HepG2 (cell line): ENCODE data around the gene IQGAP2. TPM values are rescaled to one million over a fixed set of nuclear protein-coding genes. Genes with fewer than 3 reads are reported as not detected.

Experiments
- GTF3A ChIP-seq: sonication (generic); formaldehyde crosslinking; conservative IDR thresholded peaks from 2 replicates; pipeline ENCODE4 v1.4.0; 2020; ENCODE audit warnings: mild to moderate bottlenecking, missing genetic modification reagents
- HDAC2 ChIP-seq: sonication (generic); formaldehyde crosslinking; IDR thresholded peaks from 2 replicates; pipeline ENCODE4 v1.4.0; 2020; ENCODE audit warnings: missing genetic modification reagents
- KLF6 ChIP-seq: IDR thresholded peaks from 2 replicates; pipeline ENCODE4 v1.8.0; 2016; ENCODE audit warnings: missing biosample characterization, missing genetic modification reagents
- KMT2B ChIP-seq: IDR thresholded peaks from 2 replicates; pipeline ENCODE4 v1.6.1; 2016; ENCODE audit warnings: missing genetic modification reagents, missing compliant biosample characterization
- MATR3 ChIP-seq: sonication (generic); formaldehyde crosslinking; IDR thresholded peaks from 2 replicates; pipeline ENCODE4 v1.4.0; 2020; ENCODE audit warnings: missing genetic modification reagents
- MIER3 ChIP-seq: IDR thresholded peaks from 2 replicates; pipeline ENCODE4 v1.6.1; 2016; ENCODE audit warnings: missing compliant biosample characterization, borderline replicate concordance
- REPIN1 ChIP-seq: sonication (generic); formaldehyde crosslinking; IDR thresholded peaks from 2 replicates; pipeline ENCODE4 v1.8.0; 2022; ENCODE audit warnings: missing genetic modification reagents, low read depth, mild to moderate bottlenecking, borderline replicate concordance
- SMAD9 ChIP-seq: sonication (generic); formaldehyde crosslinking; IDR thresholded peaks from 2 replicates; pipeline ENCODE4 v1.5.1; 2020; ENCODE audit warnings: mild to moderate bottlenecking, missing genetic modification reagents
- TCF7L2 ChIP-seq: IDR thresholded peaks from 2 replicates; pipeline ENCODE4 v1.6.1; 2011; ENCODE audit warnings: mild to moderate bottlenecking, low read depth, low read length, moderate library complexity
- TMF1 ChIP-seq: sonication (generic); formaldehyde crosslinking; IDR thresholded peaks from 2 replicates; pipeline ENCODE4 v1.8.1; 2022; ENCODE audit warnings: low read depth, missing genetic modification reagents
- YEATS4 ChIP-seq: sonication (generic); formaldehyde crosslinking; IDR thresholded peaks from 2 replicates; pipeline ENCODE4 v1.4.0; 2020; ENCODE audit warnings: missing genetic modification reagents, borderline replicate concordance
- ZC3H13 ChIP-seq: sonication (generic); formaldehyde crosslinking; IDR thresholded peaks from 2 replicates; pipeline ENCODE4 v1.8.1; 2023; ENCODE audit warnings: mild to moderate bottlenecking, missing genetic modification reagents, moderate library complexity
- ZFAT ChIP-seq: sonication (generic); formaldehyde crosslinking; conservative IDR thresholded peaks from 2 replicates; pipeline ENCODE4 v1.8.1; 2023; ENCODE audit warnings: missing genetic modification reagents, inconsistent platforms
- ZIK1 ChIP-seq: sonication (generic); formaldehyde crosslinking; IDR thresholded peaks from 2 replicates; pipeline ENCODE4 v1.5.0; 2020; ENCODE audit warnings: mild to moderate bottlenecking, low read depth, missing genetic modification reagents, borderline replicate concordance
- ZNF143 ChIP-seq: sonication (generic); formaldehyde crosslinking; IDR thresholded peaks from 2 replicates; pipeline ENCODE4 v1.4.0; 2020; ENCODE audit warnings: missing genetic modification reagents
- ZNF34 ChIP-seq: sonication (generic); formaldehyde crosslinking; IDR thresholded peaks from 2 replicates; pipeline ENCODE4 v1.4.0; 2020; ENCODE audit warnings: mild to moderate bottlenecking, missing genetic modification reagents, borderline replicate concordance
- ZNF484 ChIP-seq: sonication (generic); formaldehyde crosslinking; IDR thresholded peaks from 2 replicates; pipeline ENCODE4 v1.5.1; 2020; ENCODE audit warnings: mild to moderate bottlenecking, low read depth, missing genetic modification reagents, borderline replicate concordance
- ZNF777 ChIP-seq: sonication (generic); formaldehyde crosslinking; IDR thresholded peaks from 2 replicates; pipeline ENCODE4 v1.4.0; 2020; ENCODE audit warnings: missing genetic modification reagents
- ZNF841 ChIP-seq: sonication (generic); formaldehyde crosslinking; IDR thresholded peaks from 2 replicates; pipeline ENCODE4 v1.8.1; 2023; ENCODE audit warnings: missing genetic modification reagents, borderline replicate concordance
- polyA plus RNA-seq, 8 experiments: library from polyadenylated mRNA; depleted of rRNA in 3 of 8; stranded (reverse) in 7 of 8; unstranded in 1 of 8; fragments of >200 nt; fragmentation: Illumina TruSeq in 4 of 8; extraction: Trizol in 4 of 8; gene quantifications; 2 replicates each; pipeline versions ENCODE4 v1.2.1 to v1.2.3, GENCODE V29; 2011 to 2016; ENCODE audit warnings: low read depth in 4 of 8, missing spikeins in 1 of 8, mixed read lengths in 1 of 8; ENCODE audit not compliant: insufficient read depth in 1 of 8
- total RNA-seq, 5 experiments: library from RNA; depleted of rRNA; stranded (reverse); fragments of >200 nt; fragmentation: Illumina TruSeq; extraction: Trizol; gene quantifications; 2 replicates each; pipeline ENCODE4 v1.2.3, GENCODE V29; 2016; ENCODE audit warnings: low read depth in 1 of 5
- TF ChIP-seq, protein P1 (sequence below): sonication (generic); formaldehyde crosslinking; IDR thresholded peaks from 2 replicates; pipeline ENCODE4 v1.5.1; 2020; ENCODE audit warnings: missing genetic modification reagents, mild to moderate bottlenecking, borderline replicate concordance
- TF ChIP-seq, protein P2 (sequence below): sonication (generic); formaldehyde crosslinking; IDR thresholded peaks from 2 replicates; pipeline ENCODE4 v1.5.0; 2020; ENCODE audit warnings: missing genetic modification reagents, mild to moderate bottlenecking, borderline replicate concordance
- TF ChIP-seq, protein P3 (sequence below): sonication (generic); formaldehyde crosslinking; IDR thresholded peaks from 2 replicates; pipeline ENCODE4 v1.4.0; 2020; ENCODE audit warnings: missing genetic modification reagents, borderline replicate concordance
- TF ChIP-seq, protein P4 (sequence below): IDR thresholded peaks from 2 replicates; pipeline ENCODE4 v1.6.1; 2016; ENCODE audit warnings: mild to moderate bottlenecking, missing biosample characterization, missing genetic modification reagents
- TF ChIP-seq, protein P5 (sequence below): sonication (generic); formaldehyde crosslinking; IDR thresholded peaks from 2 replicates; pipeline ENCODE4 v1.4.0; 2020; ENCODE audit warnings: mild to moderate bottlenecking, missing genetic modification reagents

Gene IQGAP2
- total and polyA plus RNA-seq, 2 of the 13 experiments (the other 11 are each of a cell fraction or from before 2014, with no cell fraction given), result 35.2 to 83.3 TPM

DNA sequence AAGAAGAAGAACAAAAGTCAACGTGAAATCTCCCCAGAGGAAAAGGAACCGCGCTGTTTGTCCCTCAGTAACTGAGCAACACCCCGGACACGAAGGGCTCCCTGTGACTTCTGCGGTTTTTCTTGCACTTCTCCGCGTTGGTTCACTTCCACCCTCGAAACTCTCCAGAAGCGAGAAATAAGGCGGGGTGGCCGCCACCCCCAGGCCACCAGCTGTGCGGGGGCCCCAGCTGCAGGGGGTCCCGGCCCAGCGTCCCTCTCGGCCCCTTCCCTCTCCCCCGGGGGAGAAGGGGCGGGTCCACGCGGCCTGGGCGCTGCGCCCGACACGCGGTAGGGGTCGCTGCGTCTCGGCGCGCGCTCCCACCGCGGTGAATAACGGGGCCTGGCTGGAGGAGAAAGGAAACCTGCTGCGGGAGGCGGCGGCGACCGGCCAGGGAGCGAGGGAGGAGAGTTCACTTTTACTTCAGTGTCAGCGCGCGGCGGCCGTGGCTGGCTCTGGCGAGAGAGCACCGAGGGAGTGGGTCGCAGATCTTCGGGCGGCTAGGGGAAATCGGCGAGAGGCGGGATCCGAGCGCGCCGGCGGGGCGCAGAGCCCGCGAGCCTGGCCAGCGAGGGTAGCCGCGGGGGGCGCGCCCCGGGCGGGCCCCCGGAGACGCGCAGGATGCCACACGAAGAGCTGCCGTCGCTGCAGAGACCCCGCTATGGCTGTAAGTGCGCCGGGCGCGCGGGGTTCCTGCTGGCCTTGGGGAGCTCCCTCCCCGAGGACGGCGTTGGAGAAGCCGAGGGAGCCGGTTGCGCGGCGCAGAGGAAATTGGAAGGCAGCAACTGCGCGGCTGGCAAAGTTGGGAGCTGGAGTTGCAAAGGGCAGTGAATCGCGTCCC is at the start of gene IQGAP2 (continued):
- TF ChIP-seq, protein P1, sequence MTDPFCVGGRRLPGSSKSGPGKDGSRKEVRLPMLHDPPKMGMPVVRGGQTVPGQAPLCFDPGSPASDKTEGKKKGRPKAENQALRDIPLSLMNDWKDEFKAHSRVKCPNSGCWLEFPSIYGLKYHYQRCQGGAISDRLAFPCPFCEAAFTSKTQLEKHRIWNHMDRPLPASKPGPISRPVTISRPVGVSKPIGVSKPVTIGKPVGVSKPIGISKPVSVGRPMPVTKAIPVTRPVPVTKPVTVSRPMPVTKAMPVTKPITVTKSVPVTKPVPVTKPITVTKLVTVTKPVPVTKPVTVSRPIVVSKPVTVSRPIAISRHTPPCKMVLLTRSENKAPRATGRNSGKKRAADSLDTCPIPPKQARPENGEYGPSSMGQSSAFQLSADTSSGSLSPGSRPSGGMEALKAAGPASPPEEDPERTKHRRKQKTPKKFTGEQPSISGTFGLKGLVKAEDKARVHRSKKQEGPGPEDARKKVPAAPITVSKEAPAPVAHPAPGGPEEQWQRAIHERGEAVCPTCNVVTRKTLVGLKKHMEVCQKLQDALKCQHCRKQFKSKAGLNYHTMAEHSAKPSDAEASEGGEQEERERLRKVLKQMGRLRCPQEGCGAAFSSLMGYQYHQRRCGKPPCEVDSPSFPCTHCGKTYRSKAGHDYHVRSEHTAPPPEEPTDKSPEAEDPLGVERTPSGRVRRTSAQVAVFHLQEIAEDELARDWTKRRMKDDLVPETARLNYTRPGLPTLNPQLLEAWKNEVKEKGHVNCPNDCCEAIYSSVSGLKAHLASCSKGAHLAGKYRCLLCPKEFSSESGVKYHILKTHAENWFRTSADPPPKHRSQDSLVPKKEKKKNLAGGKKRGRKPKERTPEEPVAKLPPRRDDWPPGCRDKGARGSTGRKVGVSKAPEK (CRISPR knock-in tag), result peak; percentile 83; the same call in 1 of the 2 replicates
- no peak for TF ChIP-seq ZNF841 (CRISPR knock-in tag)
- TF ChIP-seq, protein P2, sequence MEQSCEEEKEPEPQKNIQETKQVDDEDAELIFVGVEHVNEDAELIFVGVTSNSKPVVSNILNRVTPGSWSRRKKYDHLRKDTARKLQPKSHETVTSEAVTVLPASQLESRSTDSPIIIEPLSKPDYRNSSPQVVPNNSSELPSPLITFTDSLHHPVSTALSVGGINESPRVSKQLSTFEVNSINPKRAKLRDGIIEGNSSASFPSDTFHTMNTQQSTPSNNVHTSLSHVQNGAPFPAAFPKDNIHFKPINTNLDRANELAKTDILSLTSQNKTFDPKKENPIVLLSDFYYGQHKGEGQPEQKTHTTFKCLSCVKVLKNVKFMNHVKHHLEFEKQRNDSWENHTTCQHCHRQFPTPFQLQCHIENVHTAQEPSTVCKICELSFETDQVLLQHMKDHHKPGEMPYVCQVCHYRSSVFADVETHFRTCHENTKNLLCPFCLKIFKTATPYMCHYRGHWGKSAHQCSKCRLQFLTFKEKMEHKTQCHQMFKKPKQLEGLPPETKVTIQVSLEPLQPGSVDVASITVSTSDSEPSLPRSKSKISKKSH (CRISPR knock-in tag), result no peak
- TF ChIP-seq ZNF34 (CRISPR knock-in tag), result no peak
- TF ChIP-seq, protein P3, sequence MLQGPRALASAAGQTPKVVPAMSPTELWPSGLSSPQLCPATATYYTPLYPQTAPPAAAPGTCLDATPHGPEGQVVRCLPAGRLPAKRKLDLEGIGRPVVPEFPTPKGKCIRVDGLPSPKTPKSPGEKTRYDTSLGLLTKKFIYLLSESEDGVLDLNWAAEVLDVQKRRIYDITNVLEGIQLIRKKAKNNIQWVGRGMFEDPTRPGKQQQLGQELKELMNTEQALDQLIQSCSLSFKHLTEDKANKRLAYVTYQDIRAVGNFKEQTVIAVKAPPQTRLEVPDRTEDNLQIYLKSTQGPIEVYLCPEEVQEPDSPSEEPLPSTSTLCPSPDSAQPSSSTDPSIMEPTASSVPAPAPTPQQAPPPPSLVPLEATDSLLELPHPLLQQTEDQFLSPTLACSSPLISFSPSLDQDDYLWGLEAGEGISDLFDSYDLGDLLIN (CRISPR knock-in tag), result peak; percentile 56; the same call in 1 of the 2 replicates
- peak; percentile 82 for TF ChIP-seq TMF1
- TF ChIP-seq, protein P4, sequence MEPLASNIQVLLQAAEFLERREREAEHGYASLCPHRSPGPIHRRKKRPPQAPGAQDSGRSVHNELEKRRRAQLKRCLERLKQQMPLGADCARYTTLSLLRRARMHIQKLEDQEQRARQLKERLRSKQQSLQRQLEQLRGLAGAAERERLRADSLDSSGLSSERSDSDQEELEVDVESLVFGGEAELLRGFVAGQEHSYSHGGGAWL (CRISPR knock-in tag), result peak; percentile 81
- TF ChIP-seq MATR3 (CRISPR knock-in tag), result no peak
- no peak for TF ChIP-seq SMAD9
- TF ChIP-seq ZNF484 (CRISPR knock-in tag), result no peak
- TF ChIP-seq, protein P5, sequence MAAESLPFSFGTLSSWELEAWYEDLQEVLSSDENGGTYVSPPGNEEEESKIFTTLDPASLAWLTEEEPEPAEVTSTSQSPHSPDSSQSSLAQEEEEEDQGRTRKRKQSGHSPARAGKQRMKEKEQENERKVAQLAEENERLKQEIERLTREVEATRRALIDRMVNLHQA (CRISPR knock-in tag), result 0 out of 2 replicates have a peak, but pooled peaks have one; percentile 28
- no peak for TF ChIP-seq TCF7L2
- TF ChIP-seq YEATS4 (CRISPR knock-in tag), result peak; percentile 74
- TF ChIP-seq HDAC2 (CRISPR knock-in tag), result peak; percentile 93
- no peak for TF ChIP-seq GTF3A (CRISPR knock-in tag)
- no peak for TF ChIP-seq ZFAT (CRISPR knock-in tag)
- TF ChIP-seq KLF6, result 0 out of 2 replicates have a peak, but pooled peaks have one; percentile 36
- TF ChIP-seq ZIK1, result no peak
- peak; percentile 58; the same call in 1 of the 2 replicates for TF ChIP-seq MIER3 (CRISPR knock-in tag)
- TF ChIP-seq ZNF777 (CRISPR knock-in tag), result peak; percentile 21
- peak; percentile 94 for TF ChIP-seq REPIN1 (CRISPR knock-in tag)
- TF ChIP-seq KMT2B (CRISPR knock-in tag), result peak; percentile 73
- peak; percentile 66 for TF ChIP-seq ZNF143 (CRISPR knock-in tag)
- peak; percentile 70 for TF ChIP-seq ZC3H13 (CRISPR knock-in tag)
